AG04450 (cell line): ENCODE results near the gene FDX2. TPM values are rescaled to one million over a fixed set of nuclear protein-coding genes. Genes with fewer than 3 reads are reported as not detected.

Experiments
- CTCF ChIA-PET: fragments of 300-600, 350-600 bp; formaldehyde crosslinking; extraction: SDS; loops from one replicate; lab custom pipeline; 2022; ENCODE audit warnings: antibody characterized with exemption, inconsistent platforms; lab: Charles Lee
- POLR2A ChIA-PET: fragments of 350-600 bp; formaldehyde crosslinking; extraction: SDS; loops from one replicate; lab custom pipeline; 2021; ENCODE audit warnings: antibody characterized with exemption, inconsistent platforms; lab: Yijun Ruan, JAX
- DNase-seq: peaks from one replicate; pipeline ENCODE4 v3.0.0-alpha.2; 2011; ENCODE audit warnings: low read depth, low spot score
- H3K27ac ChIP-seq: one replicate; pipeline ENCODE4 v1.5.1; 2012; ENCODE audit warnings: low read depth, low read length, control low read depth
- H3K27me3 ChIP-seq: one replicate; pipeline ENCODE4 v1.6.0; 2012; ENCODE audit warnings: low read length; ENCODE audit not compliant: control insufficient read depth, insufficient read depth
- H3K4me3 ChIP-seq: 2 replicates; pipeline ENCODE4 v1.5.1; 2011; ENCODE audit warnings: mild to moderate bottlenecking, low read depth, low read length, control low read depth
- H3K9me3 ChIP-seq: 2 replicates; pipeline ENCODE4 v1.5.1; 2012; ENCODE audit warnings: low read length; ENCODE audit not compliant: control insufficient read depth, insufficient read depth
- CTCF ChIP-seq: IDR thresholded peaks from 2 replicates; pipeline ENCODE4 v1.5.1; 2011; ENCODE audit warnings: low read depth, low read length, control low read depth, inconsistent platforms
- polyA plus RNA-seq: library from polyadenylated mRNA; depleted of rRNA; stranded (reverse); fragments of >200 nt; gene quantifications from 2 replicates; pipeline ENCODE4 v1.2.3, GENCODE V29; 2011; rRNA removed
- small RNA-seq: library from RNA; depleted of rRNA; stranded (forward); fragments of <200 nt; gene quantifications from one replicate; pipeline ENCODE3, GENCODE V24; 2012; ENCODE audit warnings: low read depth; ENCODE audit not compliant: insufficient read length

The FDX2 gene
- polyA plus RNA-seq, 1 experiment, result 20.8 TPM

DNA sequence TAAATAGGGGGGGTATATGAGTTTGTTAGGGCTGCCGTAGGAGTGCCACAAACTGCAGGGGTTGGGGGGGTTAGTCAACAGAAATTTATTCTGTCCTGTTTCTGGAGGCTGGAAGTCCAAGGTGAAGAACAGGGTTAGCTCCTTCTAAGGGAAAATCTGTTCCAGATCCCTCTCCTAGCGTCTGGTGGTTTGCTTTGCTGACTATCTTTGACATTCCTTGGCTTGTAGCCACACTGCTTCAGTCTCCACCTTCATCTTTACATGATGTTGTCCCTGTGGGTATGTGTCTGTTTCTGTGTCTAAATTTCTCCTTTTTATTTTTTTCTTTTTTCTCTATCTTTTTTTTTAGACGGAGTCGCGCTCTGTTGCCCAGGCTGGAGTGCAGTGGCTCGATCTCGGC is 53.0 kb downstream of the FDX2 start:
- CTCF ChIA-PET, result interaction anchor here (1.1 to 1.2 kb wide), 2 partner anchors 126 to 127 kb away, joined by 5 to 7 read pairs; no protein-coding TSS in a partner anchor

DNA sequence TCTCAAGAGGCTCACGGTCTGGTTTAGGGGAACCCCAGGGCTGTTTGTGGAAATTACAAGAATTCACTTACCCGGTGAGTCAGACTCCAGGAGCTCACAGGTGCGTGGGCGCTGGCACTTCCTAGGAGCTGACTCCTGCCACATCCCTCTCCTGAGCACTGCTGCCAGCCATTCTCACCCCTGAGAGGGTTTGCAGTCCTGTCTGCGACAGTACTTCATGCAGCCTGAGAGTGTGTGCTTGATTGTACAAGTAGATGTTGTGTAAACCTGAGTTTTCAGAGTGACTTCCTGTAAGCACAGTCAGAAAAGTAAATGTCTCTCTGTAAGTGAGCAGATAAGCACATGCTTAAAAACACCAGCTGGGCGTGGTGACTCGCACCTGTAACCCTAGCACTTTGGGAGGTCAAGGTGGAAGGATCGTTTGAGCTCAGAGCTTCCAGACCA is 55.7 kb downstream of the FDX2 start:
- POLR2A ChIA-PET, result interaction anchor here (0.5 to 2.0 kb wide), 2 partner anchors 11 to 129 kb away, joined by 5 to 18 read pairs; no protein-coding TSS in a partner anchor
- DNase-seq, result no peak

More for the DNA sequence above, 53.0 kb downstream of the FDX2 start:
- no peak for DNase-seq
- peaks cover 4% of the 10 kb centered on the region; the same call in 1 of the 2 replicates for H3K9me3 ChIP-seq
- H3K27me3 ChIP-seq, result no peaks in the 10 kb centered on the region
- no peak for TF ChIP-seq CTCF
- POLR2A ChIA-PET, result interaction anchor here (0.7 kb wide), 2 partner anchors 65 to 141 kb away, joined by 3 read pairs; no protein-coding TSS in a partner anchor
- no peak overlapping the region for H3K27ac ChIP-seq
- no peak overlapping the region for H3K4me3 ChIP-seq

More for the DNA sequence above, 55.7 kb downstream of the FDX2 start:
- Histone ChIP-seq H3K27me3 (no peaks in the 10 kb centered on the region), H3K4me3 (no peak overlapping the region), H3K9me3 (peaks cover 4% of the 10 kb centered on the region; the same call in 1 of the 2 replicates), H3K27ac (no peak overlapping the region)
- CTCF ChIA-PET, result interaction anchor here (0.6 to 6.6 kb wide), 11 partner anchors 8 to 212 kb away, joined by 3 to 188 read pairs (median 9); partner anchors contain the start of genes ICAM1, RAVER1 and TYK2
- no peak for TF ChIP-seq CTCF

Small RNA genes lying within 50 kb of the gene (small RNA-seq; reads per million reads assigned to genes)
- gene AC011511.1 (not detected), gene AC011511.4 (not detected)

Other genes with a start within 250 kb of the FDX2 start
- gene SHFL, start 229.7 kb downstream of the FDX2 start, polyA plus RNA-seq, result 25.0 and 25.9 TPM in 2 replicates
- 0.09 and 0.11 TPM in 2 replicates for gene ANGPTL6, start 213.3 kb downstream of the FDX2 start, polyA plus RNA-seq
- gene PPAN, start 209.7 kb downstream of the FDX2 start, polyA plus RNA-seq, result 11.5 and 13.1 TPM in 2 replicates
- gene P2RY11, start 204.3 kb downstream of the FDX2 start, polyA plus RNA-seq, result 1.0 and 2.1 TPM in 2 replicates
- gene EIF3G, start 196.1 kb downstream of the FDX2 start, polyA plus RNA-seq, result 127 and 146 TPM in 2 replicates
- gene DNMT1, start 121.1 kb downstream of the FDX2 start, polyA plus RNA-seq, result 54.5 and 60.7 TPM in 2 replicates
- gene S1PR2, start 84.7 kb downstream of the FDX2 start, polyA plus RNA-seq, result 19.7 and 25.1 TPM in 2 replicates
- 28.5 and 41.4 TPM in 2 replicates for gene MRPL4, start 63.8 kb downstream of the FDX2 start, polyA plus RNA-seq
- 40.4 and 57.0 TPM in 2 replicates for gene ICAM1, start 44.9 kb downstream of the FDX2 start, polyA plus RNA-seq
- 2.5 and 3.3 TPM in 2 replicates for gene ICAM4, start 29.1 kb downstream of the FDX2 start, polyA plus RNA-seq
- 3.8 and 5.3 TPM in 2 replicates for gene ICAM5, start 26.1 kb downstream of the FDX2 start, polyA plus RNA-seq
- gene ZGLP1, start 6.2 kb downstream of the FDX2 start, polyA plus RNA-seq, result 0.62 and 0.74 TPM in 2 replicates
- gene RAVER1, start 17.5 kb upstream of the FDX2 start, polyA plus RNA-seq, result 2.2 and 4.1 TPM in 2 replicates
- gene ICAM3, start 23.6 kb upstream of the FDX2 start, polyA plus RNA-seq, result 6.7 and 10.1 TPM in 2 replicates
- gene TYK2, start 64.6 kb upstream of the FDX2 start, polyA plus RNA-seq, result 29.1 and 52.8 TPM in 2 replicates
- gene CDC37, start 87.5 kb upstream of the FDX2 start, polyA plus RNA-seq, result 268 and 340 TPM in 2 replicates
- 2.9 and 5.1 TPM in 2 replicates for gene PDE4A, start 104.5 kb upstream of the FDX2 start, polyA plus RNA-seq
- 46.7 and 64.3 TPM in 2 replicates for gene KEAP1, start 187.3 kb upstream of the FDX2 start, polyA plus RNA-seq
- gene S1PR5, start 201.4 kb upstream of the FDX2 start, polyA plus RNA-seq, result 0.10 and 0.11 TPM in 2 replicates
- 4.6 and 8.7 TPM in 2 replicates for gene ATG4D, start 227.9 kb upstream of the FDX2 start, polyA plus RNA-seq
- gene KRI1, start 250.0 kb upstream of the FDX2 start, polyA plus RNA-seq, result 11.1 and 11.3 TPM in 2 replicates